Effector memory CD4-positive, alpha-beta T cell (primary cell): ENCODE results near the gene MCM10.

ENCODE experiments used
- DNase-seq, 3 donors: peaks; one replicate each; pipeline ENCODE4 v3.0.0-alpha.2; 2020
- H3K27ac ChIP-seq: 2 replicates; pipeline ENCODE4 v1.7.0; 2013; ENCODE audit warnings: mild to moderate bottlenecking, low read length, moderate library complexity; ENCODE audit not compliant: insufficient read depth, poor library complexity, severe bottlenecking
- H3K27me3 ChIP-seq: replicated peaks from 2 replicates; pipeline ENCODE4 v1.7.0; 2013; ENCODE audit warnings: mild to moderate bottlenecking, low read length; ENCODE audit not compliant: insufficient read depth, control insufficient read depth, poor library complexity, severe bottlenecking
- H3K36me3 ChIP-seq: 2 replicates; pipeline ENCODE4 v1.7.0; 2013; ENCODE audit warnings: mild to moderate bottlenecking, low read length, moderate library complexity; ENCODE audit not compliant: control insufficient read depth, insufficient read depth
- H3K4me1 ChIP-seq: 2 replicates; pipeline ENCODE4 v1.7.0; 2013; ENCODE audit warnings: low read length, mild to moderate bottlenecking; ENCODE audit not compliant: control insufficient read depth, insufficient read depth, poor library complexity, severe bottlenecking
- H3K4me3 ChIP-seq: 2 replicates; pipeline ENCODE4 v1.7.0; 2013; ENCODE audit warnings: low read length, low read depth, mild to moderate bottlenecking; ENCODE audit not compliant: insufficient read depth, poor library complexity, severe bottlenecking
- H3K9me3 ChIP-seq: 2 replicates; pipeline ENCODE4 v1.7.0; 2013; ENCODE audit warnings: mild to moderate bottlenecking, low read length, moderate library complexity; ENCODE audit not compliant: control insufficient read depth
- total RNA-seq, 3 donors: gene quantifications; one replicate each; lab custom pipeline; 2026; lab: John Stamatoyannopoulos, UW

Gene MCM10
- 0 to 0.61 (median 0.39) reads per million in 3 donors for total RNA-seq

DNA sequence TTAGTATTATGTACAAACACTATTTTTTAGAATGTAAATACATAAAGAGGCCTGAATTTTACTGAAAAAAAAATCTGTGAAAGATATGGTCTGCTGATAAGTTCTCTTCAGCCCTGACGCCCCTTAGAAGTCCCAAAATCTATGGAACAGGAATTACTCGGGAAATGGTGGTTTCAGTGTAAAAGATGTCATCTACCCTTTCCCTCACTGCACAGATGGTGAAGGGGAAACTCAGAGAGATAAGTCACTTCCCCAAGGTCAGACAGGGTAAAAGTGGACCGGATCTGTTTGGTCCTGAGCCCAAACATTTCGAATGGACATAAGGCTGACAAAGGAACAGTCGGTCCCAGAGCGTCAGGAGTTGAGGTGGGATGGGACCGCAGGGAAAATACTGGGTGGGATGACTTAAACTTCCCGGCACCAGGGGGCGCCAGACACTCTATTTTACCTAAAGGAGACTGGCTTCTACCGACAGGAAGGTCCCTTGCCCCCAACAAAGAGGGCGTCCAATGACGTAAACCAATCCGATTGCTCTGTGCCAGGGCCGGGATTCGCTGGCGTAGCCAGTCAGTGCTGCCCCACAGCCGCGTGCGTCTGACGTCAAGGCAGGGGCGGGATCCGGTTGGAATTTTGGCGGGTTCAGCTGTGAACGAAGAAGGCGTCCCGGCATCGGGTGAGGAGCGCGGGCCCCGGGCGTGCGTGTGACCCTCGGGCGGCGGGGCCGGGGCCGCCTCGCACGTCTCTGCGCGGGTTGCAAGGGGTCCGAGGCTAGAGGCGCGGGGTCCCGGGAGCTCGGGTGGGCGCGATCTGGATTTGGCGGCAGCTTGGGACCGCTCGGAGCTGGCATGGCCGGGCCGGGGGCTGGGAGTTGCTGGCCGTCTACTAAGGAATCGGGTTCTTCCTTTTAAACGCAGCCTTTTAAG, at the start of gene MCM10:
Gene MCM10 (plus strand): TSS at position 625 of the 923 bp plus-strand sequence. CDS start 2,645 bp downstream, outside the sequence.
- DNase-seq, result peak; percentile 92 to 98 (median 95)
- no peaks in the 10 kb centered on the region for H3K36me3 ChIP-seq
- peaks cover 4% of the 10 kb centered on the region for H3K4me1 ChIP-seq
- peak within 1 kb of the TSS; percentile 68 for H3K4me3 ChIP-seq
- no peaks in the 10 kb centered on the region for H3K27me3 ChIP-seq
- H3K27ac ChIP-seq, result no peak within 1 kb of the TSS
- no peaks in the 10 kb centered on the region for H3K9me3 ChIP-seq

DNA sequence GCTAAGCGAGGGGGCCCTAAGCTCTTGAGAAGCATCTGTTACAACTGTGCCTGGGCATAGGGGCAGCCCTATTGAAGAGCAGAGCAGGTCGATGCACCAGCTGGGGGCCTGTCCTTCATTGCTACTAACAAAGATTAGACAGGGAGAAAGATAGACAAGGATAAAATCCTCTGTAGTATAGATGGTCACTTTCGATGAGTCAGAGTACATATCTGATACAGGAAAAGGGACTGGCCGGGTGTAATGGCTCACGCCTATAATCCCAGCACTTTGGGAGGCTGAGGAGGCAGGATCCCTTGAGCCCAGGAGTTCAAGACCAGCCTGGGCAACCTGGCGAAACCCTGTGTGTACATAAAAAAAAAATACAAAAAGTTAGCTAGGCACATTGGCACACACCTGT, 47.8 kb upstream of the MCM10 start:
- H3K4me3 ChIP-seq, result no peak overlapping the region
- H3K27me3 ChIP-seq, result no peaks in the 10 kb centered on the region
- DNase-seq, result no peak
- H3K27ac ChIP-seq, result no peak overlapping the region
- H3K36me3 ChIP-seq, result peaks cover 57% of the 10 kb centered on the region
- H3K4me1 ChIP-seq, result peaks cover 7% of the 10 kb centered on the region
- no peaks in the 10 kb centered on the region for H3K9me3 ChIP-seq

DNA sequence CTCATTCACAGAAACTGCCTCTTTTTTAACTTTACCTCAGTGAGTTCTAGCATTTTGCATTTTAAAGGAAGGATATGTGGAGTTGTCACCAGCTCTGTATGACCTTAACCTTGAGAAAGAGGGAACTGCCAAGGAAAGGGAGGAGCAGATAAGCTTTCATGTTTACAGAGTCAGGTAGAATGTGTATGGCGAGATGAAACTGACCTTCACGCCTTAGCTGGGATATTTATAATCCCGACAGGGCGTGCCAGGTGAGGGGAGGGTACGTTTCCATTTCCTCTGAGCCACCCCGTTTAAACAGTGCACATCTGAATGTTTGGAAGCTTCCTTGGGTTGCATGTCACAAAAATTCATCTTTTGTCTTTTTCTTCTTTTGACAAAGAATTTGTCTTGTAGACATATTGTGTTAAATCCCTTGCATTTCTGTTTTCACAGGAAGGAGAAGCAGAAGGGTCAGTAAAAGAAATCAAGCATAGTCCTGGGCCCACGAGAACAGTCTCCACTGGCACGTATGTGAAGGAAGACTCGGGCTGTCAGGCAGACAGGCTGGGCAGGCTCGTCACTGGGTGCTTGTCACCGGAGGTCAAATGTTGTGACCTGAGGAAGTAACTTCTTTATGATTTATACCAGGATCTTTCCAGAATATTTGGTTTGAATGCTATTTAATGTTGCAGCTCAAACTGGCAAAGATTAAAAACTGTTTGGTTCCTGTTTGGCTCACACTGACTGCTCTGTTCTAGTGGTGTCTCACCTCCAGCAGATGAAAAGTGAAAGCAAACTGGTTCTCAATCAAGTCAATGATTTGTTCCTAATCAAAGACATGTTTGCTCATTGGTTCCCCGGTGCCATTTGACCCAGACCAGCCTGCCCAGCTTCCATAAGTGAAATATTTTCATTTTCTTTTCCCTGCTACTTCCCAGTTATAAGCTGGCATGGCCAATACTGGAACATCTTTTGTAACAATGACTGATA, 45.2 kb upstream of the MCM10 start:
- no peak overlapping the region for H3K4me3 ChIP-seq
- no peaks in the 10 kb centered on the region for H3K9me3 ChIP-seq
- H3K36me3 ChIP-seq, result peaks cover 55% of the 10 kb centered on the region
- H3K4me1 ChIP-seq, result no peaks in the 10 kb centered on the region
- DNase-seq, result no peak
- no peaks in the 10 kb centered on the region for H3K27me3 ChIP-seq
- H3K27ac ChIP-seq, result peak overlapping the region; percentile 16

DNA sequence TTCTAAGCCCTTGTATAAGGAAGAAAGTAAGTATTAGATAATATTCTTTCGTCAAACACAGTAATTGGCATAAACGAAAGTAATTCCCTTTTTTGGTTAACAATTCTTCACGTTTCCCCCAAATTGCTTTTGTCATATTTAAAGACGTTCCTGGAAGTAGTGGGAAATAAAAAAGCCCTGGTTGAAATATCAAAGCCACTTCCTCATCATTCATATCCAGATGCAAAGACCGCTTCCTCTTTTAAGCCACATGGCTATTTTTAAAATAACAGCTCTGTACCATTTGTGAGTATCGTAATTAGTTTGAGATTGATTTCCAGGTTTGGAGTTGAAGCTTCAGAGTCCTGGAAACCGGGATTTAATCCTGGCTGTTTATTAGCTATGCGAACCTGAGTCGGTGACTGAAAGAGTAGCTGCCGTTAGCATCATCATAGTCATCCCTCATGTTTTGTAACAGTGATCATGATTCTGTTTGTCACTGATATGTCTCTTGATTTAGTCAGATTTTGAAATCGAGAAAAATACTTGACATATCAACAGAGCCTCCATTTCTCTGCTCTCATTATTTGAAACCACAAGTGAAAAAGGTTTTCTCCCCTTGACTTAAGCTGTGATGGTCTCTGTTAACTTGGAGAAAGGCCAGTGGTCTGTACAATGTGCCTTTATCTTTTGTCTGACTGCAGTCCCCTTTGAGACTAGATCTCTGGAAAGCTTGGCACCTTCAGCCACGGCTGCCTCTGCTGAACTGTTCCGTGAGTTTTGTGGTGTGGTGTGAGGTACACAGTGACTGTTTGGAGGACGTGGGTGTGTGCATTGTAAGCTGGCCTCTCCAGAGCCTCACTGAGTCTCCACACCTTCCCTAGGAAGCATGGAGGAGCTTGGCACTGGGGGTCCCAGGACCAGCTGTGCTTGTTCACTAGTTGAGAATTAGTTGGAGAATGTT, 43.2 kb upstream of the MCM10 start:
- no peaks in the 10 kb centered on the region for H3K27me3 ChIP-seq
- H3K4me3 ChIP-seq, result no peak overlapping the region
- no peak for DNase-seq
- H3K9me3 ChIP-seq, result no peaks in the 10 kb centered on the region
- H3K4me1 ChIP-seq, result no peaks in the 10 kb centered on the region
- H3K36me3 ChIP-seq, result peaks cover 62% of the 10 kb centered on the region
- no peak overlapping the region for H3K27ac ChIP-seq

DNA sequence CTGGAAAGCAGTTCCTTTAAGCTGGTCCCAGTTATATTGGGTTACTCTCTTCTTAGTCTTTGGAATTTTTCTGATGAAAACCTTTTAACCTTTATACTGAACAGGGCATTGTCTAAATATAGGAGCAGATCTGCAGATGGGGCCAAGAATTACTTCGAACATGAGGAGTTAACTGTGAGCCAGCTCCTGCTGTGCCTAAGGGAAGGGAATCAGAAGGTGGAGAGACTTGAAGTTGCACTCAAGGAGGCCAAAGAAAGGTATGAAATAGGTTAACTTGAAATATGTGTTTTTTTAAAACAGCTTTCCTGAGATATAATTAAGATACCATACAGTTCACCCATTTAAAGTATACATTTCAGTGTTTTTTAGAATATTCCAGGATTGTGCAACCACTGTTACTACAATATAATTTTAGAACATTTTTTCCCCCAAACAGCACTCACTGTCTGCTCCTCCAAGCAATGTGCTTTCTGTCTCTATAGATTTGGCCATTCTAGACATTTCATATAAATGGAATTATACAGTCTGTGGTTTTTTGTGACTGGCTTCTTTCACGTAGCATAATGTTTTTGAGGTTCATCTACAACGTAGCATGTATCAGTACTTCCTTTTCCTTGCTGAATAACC, 42.5 kb upstream of the MCM10 start:
- Histone ChIP-seq H3K4me1 (no peaks in the 10 kb centered on the region), H3K27ac (no peak overlapping the region), H3K36me3 (peaks cover 62% of the 10 kb centered on the region), H3K4me3 (no peak overlapping the region), H3K9me3 (no peaks in the 10 kb centered on the region), H3K27me3 (no peaks in the 10 kb centered on the region)
- DNase-seq, result no peak

DNA sequence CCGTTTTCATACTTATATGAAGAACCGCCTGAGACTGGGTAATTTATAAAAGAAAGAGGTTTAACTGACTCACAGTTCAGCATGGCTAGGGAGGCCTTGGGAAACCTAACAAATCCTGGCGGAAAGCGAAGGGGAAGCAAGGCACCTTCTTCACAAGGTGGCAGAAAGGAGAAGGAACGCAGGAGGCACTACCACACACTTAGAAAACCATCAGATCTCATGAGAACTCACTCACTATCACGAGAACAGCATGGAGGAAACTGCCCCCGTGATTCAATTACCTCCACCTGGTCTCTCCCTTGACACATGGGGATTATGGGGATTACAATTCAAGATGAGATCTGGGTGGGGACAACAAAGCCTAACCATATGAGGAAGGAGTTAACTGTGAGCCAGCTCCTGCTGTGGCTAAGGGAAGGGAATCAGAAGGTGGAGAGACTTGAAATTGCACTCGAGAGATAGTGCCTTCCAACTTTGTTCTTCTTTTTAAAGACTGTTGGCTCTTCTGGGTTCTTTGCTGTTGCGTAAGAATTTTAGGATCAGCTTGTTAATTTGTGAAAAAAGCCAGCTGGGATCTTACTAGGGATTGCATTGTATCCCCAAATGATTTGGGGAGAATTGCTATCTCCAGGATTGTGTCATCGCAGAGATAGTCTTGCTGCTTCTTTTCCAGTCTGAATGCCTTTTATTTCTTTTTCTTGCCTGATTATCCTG, 40.4 kb upstream of the MCM10 start:
- H3K27me3 ChIP-seq, result no peaks in the 10 kb centered on the region
- no peaks in the 10 kb centered on the region for H3K4me1 ChIP-seq
- H3K27ac ChIP-seq, result no peak overlapping the region
- H3K9me3 ChIP-seq, result no peaks in the 10 kb centered on the region
- H3K36me3 ChIP-seq, result peaks cover 73% of the 10 kb centered on the region
- H3K4me3 ChIP-seq, result no peak overlapping the region
- DNase-seq, result no peak

DNA sequence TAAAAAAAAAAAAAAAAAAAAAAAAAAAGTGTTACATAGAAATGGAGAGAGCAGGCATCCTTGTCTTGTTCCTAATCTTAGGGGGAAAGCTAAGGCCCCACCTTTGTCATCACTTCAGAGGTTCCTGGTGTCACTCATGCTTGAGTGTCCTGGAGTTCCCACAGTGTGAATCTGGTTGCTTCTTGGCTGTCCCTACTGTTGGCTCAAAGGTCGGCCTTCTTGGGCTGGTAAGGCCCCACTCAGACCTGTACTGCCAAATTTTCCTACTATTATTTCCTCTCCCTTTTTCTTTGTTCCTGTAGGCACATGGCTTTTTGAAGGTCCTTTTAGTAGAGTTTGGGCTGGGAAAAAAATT, 39.9 kb upstream of the MCM10 start:
- H3K27me3 ChIP-seq, result no peaks in the 10 kb centered on the region
- H3K36me3 ChIP-seq, result peaks cover 74% of the 10 kb centered on the region
- H3K9me3 ChIP-seq, result no peaks in the 10 kb centered on the region
- no peak overlapping the region for H3K27ac ChIP-seq
- no peak overlapping the region for H3K4me3 ChIP-seq
- DNase-seq, result no peak
- H3K4me1 ChIP-seq, result no peaks in the 10 kb centered on the region

DNA sequence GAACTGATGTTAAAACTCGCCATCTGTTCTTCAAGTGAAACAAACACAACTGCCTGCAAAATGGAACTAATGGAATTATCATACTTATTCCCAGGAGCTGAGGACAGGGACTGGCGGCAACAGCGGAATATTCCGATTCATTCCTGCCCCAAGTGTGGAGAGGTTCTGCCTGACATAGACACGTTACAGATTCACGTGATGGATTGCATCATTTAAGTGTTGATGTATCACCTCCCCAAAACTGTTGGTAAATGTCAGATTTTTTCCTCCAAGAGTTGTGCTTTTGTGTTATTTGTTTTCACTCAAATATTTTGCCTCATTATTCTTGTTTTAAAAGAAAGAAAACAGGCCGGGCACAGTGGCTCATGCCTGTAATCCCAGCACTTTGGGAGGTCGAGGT, 24.7 kb upstream of the MCM10 start:
- no peak overlapping the region for H3K27ac ChIP-seq
- H3K27me3 ChIP-seq, result no peaks in the 10 kb centered on the region
- no peak overlapping the region for H3K4me3 ChIP-seq
- peaks cover 92% of the 10 kb centered on the region for H3K36me3 ChIP-seq
- no peak for DNase-seq
- no peaks in the 10 kb centered on the region for H3K4me1 ChIP-seq
- no peaks in the 10 kb centered on the region for H3K9me3 ChIP-seq
